ENCODE measurements around the gene HNRNPM.
"Not testable (repeated sequence)": the region's sequence is repeated elsewhere in the genome, so short reads cannot be mapped to it uniquely, and the experiment has no call there.

The HNRNPM gene

DNA sequence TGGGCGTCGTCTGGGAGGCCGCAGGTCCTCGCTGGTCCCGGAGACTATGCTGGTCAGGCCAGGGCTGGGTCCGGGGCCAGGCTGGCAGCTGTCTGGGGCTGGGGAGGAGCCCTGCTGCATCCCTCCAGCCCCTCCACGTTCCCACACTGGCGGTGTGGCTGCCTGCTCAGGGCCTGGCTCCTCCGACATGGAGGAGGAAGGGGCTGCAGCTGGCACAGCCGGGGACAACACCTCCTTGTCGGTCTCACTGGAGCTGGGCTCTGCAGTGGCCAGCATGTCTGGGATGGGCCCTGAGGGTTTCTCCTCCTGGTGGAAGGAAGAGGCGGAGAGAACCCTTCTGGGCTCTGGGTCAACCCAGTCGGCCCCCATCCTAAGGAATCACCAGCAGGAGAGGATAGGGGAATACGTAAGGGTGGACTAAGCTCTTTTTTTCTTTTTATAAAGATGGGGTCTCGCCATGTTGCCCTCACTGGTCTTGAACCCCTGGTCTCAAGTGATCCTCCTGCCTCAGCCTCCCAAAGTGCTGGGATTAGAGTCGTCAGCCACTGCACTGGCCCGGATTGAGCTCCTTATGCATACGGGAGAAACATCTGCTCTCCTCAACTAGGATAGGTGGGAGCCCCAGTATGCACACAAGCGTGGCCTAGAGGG, 68.4 kb downstream of the HNRNPM start:
- no peak for DNase-seq

DNA sequence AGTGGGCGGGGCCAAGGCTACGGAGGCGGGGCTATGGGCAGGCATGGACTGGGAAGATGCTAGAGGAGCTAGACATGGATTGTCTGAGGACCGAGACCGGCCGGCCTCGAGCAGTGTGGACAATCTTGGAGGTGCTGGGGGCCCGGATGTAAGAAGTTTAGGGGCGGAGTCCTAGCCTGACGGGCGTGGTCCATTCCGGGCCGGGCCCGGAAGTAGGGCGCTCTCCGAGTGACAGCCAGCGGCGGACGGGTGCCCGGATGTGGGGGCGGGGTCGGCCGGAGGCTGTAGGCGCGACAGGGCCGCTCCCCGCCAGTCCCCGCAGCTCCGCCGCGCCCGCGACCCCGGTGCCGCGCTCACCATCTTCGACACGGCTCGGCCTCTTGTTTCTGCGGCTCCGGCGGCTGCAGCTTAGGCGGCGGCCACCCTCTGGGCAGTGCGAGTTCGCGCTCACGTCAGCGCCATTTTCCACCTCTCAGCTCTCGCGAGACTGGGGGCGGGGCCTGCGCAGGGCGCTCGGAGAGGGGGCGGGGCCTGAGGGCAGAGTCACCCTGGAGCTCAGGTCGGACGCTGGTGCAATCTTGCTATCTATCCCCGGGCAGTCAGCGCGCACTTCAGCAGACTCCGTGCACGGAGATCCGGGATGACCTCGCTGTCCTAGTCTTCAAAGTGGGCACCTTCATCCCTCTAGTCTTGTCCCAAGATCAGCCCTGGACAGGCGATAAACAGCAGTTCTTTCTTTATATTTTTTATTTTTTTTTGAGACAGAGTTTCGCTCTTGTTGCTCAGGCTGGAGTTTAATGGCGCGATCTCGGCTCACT, 69.1 kb downstream of the HNRNPM start, which contains the start of gene ZNF414:
TSS of gene ZNF414 (minus strand) at position 481 of the 818 bp plus-strand sequence. CDS start at position 360, 121 bp downstream.
- peak; percentile 96 for DNase-seq

DNA sequence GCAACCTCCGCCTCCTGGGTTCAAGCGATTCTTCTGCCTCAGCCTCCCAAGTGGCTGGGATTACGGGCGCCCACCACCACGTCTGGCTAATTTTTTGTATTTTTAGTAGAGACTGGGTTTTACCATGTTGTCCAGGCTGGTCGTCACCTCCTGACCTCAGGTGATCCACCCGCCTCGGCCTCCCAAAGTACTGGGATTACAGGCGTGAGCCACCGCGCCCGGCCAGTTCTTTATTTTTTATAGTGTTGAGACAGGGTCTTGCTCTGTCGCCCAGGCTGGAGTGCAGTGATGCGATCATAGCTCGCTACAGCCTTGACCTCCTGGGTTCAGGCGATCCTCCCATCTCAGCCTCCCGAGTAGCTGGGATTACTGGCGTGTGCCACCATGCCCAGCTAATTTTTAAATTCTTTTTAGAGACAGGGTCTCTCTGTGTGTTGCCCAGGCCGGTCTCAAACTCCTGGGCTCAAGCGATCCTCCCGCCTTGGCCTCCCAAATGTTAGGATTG, 69.8 kb downstream of the HNRNPM start:
- DNase-seq = not testable (repeated sequence)

DNA sequence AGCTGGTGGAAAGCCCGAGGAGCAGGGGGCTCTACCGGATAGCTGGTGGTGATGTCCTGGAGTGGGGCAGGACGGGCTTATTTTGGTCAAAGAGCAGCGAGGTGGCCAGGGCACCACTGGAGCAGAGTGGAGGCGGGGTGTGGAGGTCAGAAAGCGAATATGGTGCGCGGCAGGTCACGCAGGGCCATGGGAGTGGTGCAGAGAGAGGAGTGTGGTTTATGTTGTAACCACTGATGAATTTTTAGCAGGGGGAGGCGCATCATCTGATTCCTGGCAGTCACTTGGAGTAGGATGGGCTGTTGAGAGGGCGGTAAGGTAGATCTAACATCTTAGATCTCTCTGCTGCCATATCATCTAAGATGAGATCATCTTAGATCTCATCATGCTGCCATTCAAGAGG, 70.5 kb downstream of the HNRNPM start:
- peak; percentile 57 for DNase-seq

DNA sequence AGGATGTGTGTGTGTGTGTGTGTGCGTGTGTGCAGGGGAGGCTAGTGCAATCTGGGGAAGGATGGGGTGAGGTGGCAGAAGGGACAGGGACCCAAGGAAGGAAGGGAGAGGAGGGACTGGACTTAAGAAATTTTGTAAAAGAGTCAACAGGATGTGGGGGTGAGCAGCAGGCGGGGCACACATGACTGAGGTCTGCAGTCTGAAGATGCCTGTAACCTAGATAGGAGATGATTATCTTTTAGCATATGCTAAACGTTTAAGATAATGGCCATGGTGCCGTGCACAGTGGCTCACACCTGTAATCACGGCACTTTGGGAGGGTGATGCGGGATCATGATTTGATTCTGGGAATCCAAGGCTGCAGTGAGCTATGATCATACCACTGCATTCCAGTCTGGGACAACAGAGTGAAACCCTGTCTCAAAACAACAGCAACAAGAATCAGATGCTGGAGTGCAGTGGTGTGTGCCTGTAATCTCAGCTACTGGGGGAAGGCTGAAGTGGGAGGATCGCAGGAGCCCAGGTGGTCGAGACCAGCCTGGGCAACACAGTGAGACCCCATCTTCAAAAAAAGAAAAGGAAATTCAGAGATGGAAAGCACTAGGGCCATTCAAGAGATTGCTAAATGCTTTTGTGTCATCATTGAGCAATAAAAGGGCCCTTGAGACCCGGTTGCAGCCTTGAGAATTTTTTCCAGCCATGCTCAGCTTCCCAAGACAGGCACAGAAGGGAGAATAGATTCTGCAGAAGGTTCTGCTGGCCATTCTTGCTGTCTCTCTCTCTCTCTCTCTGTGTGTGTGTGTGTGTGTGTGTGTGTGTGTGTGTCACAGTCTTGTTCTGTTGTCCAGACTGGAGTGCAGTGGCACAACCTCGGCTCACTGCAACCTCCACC, 73.0 kb downstream of the HNRNPM start:
- peak; percentile 48 for DNase-seq

DNA sequence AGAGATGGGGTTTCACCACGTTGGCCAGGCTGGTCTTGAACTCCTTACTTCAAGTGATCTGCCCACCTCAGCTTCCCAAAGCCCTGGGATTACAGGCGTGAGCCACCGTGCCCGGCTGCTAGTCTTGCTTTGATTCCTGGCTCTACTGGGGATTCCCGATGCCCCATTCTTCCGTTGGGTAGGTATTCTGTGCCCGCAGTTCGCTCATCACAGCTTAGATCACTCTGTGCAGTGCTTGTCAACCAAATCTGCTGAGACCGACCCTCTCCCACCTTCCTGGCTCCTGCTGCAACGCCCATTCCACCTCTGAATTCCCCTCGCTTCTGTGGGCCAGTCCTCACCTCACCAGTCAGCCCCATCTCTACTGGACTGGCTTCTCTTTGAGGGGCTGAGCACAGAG, 73.8 kb downstream of the HNRNPM start:
- DNase-seq = no peak

DNA sequence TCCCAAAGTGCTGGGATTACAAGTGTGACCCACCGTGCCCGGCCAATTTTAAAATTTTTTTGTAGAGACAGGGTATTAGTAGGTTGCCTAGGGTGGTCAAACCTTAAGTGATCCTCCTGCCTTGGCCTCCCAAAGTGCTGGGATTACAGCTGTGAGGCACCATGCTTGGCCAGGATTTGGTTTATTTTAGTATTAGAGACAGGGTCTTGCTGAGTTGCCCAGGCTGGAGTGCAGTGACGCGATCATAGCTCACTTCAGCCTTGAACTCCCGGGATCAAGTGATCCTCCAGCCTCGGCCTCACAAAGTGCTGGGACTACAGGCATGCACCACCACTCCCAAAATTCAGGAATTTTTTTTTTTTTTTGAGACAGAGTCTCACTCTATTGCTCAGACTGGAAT, 74.6 kb downstream of the HNRNPM start:
- DNase-seq = no peak

DNA sequence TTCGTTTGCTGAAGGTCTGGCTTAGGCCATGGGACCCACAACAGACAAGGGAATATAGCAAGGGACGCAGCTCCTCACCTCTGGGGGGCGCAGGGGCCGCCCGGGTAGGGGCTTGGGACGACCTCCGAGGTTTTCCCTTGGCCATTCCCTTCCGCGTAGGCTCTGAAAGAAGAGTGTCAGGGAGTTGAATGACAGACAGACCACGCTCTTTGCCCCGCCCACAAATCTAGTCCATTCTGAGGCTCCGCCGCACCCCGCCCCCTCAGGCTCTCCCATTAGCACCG, 80.6 kb downstream of the HNRNPM start:
- DNase-seq = no peak

DNA sequence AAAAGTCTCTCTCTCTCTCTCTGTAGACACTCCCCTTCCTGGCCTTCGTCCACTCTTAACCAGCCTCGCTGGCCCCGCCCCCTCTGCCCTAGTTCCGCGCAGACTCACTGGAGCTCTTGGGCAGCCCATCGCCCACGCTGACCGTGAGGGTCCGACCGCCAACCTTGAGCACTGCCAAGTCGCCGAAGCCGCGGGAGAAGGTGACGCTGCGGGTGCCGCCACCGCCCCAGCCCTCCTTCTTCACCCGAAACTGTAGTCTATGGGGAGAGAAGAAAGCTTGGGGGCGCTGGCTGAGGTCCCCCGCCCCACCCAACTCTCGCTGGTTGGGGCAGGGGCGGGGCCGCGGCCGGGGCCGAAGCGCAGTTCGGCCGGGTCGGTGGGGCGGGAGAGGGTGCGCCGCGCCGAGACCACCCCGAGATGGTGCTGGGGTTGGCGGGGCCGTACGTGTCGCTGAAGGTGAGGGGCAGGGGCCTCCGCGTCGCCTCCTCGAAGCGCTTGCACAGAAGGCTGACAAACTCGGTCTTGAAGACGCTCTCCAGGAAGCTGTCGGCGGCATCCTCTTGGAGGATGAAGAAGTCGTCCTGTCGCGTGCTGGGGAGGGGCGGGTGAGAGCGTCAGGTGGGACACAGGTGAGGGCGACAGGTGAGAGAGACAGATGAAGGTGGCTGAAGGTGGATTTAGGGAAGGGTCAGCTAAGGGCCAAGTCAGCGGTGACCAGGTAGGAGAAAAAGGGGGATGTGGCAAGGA, 81.7 kb downstream of the HNRNPM start:
- no peak for DNase-seq

DNA sequence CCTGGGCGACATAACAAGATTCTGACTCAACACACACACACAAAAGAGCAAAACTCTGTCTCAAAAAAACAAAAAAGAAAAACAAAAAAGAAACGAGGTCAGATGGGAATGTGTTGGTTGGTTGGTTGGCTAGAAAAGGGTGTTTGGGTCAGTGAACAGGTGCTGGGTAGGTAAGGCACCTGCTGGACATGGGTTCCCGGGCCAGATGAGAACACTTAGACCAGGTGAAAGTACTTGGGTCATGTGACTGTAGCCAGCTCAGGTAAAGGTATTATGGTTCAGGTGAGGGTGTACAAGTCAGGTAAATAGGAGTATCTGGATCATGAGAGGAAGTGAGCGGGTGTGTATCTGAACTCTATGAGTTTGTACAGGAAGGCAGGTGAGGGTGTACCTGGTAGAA, 83.7 kb downstream of the HNRNPM start:
- DNase-seq = no peak

DNA sequence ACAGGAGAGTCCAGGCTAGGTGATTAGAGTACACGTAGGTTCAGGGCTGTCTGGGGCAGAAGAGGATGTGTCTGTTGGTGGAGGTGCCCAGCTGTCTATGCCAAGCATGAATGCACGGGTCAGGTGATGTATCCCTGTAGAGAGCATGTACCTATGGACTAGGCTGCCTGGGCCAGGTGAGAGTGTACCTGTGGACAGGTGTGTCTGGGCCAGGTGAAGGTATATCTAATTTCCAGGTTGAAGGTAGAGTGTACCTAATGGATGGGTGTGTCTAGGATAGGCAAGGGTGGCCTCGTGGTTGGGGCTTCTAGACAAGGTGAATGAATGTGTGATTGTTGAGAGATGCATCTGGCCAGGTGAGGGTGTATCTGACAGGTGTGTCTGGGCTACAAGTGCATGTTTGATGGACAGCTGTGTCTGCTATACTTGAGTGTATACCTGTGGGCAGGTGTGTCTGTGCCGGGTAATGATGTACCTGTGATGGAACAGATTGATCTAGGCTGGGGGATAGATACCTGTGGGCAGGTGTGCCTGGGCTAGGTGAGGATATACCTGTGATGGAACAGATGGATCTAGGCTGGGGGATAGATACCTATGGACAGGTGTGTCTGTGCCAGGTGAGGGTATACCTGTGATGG, 84.7 kb downstream of the HNRNPM start:
- DNase-seq = no peak

DNA sequence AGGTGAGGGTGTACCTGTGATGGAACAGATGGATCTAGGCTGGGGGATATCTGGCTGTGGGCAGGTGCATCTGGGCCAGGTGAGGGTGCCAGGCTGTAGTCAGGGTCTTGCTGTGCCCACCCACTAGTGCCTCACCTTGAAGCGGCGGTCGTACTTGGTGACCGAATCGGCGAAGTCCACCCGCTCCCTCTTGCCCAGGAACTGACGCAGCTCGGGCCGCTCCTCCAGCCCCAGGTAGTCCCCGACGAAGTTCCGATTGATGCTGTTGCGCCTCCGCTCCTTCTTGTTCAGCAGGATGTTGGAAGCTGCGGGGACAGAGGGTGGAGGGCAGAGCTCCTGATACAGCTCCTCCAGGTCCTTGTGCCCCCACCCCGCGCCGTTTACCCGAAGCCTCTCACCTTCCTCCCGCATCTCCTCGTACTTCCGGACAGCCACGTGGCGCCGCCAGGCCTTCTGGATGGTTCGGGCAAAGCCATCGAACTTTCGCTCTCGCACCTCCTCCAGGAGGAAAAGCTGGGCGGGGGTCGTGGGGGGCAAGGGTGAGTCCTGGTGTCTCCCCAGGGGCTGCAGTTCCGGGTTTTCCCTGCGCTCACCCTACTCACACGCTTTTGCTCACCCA, 85.4 kb downstream of the HNRNPM start:
- DNase-seq = no peak

DNA sequence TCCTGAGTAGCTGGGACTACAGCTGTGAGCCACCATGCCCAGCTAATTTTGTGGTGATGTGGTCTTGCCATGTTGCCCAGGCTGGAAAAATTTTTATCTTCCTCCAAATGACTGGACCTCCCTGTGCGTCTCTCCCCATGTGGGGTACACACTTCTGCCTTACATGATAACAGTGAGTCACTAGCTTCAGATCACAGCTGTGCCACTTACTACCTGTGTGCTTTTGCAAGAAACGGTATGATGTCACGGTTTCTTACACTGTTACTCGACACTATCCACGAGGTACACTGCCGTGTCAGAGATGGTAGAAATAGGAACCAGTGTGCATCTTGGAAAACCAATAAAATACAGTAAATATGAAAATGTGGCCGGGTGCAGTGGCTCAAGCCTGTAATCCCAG, 86.7 kb downstream of the HNRNPM start:
- DNase-seq = no peak

DNA sequence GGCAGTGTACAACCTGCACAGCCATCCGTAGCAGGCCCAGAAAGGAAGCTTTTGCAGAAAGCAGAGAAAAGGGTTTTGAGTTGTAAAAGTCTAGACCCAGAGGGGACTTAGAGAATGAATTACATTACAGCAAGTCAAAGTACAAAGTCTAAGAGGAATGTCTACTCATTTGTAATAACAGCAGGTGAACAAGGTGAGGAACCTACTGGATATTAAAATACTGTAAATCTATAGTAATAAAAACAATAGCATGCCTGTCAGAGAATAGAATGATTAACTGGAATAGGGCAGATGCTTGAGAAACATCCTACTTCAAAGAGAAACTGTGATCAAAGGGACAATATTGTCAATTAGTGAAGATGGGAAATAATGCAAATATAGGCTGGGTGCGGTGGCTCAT, 87.5 kb downstream of the HNRNPM start:
- DNase-seq = no peak

DNA sequence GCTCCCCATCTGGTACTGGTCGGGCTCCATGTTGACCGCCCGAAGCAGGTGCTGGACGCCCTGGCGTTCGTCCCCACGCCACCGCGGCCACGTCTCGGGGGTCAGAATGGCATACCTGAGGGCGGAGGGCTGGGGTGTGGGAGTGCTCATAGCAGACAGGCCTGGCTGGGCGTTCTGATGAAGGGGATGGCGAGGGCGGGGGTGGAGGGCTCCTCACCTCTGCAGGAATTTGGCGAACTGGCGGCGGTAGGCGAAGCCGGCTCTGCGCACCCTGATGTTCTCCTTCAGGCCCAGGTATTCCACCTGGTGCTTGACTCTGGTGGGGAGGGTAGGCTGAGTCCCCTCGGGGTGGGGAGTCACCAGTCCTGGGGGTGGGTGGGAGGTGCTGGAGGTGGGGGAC, 91.5 kb downstream of the HNRNPM start:
- DNase-seq = no peak

DNA sequence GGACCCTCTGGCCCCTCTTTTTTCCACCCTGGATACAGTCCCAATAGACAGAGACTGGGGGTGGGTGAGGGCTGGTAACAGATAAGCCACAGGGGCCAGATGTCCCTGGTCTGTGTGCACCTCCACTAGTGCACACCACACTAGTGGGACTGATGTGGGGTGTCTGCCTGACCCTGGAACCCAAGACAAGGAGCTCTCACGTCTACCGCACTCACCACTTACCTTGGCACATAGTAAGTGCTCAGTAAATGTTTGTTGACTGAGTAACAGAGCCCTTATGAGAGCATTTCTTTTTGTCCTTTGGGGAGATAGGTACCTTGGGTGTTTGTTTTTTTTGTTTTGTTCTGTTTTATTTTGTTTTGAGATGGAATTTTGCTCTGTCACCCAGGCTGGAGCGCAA, 92.3 kb downstream of the HNRNPM start:
- DNase-seq = no peak

Measured in activated naive CD4-positive, alpha-beta T cell treated with Interleukin-2 at 50 U/mL for 16 hours (primary cell).